ENCODE data around the gene SMIM45.

SMIM45 gene

GRCh38 chr22:42001706-42002105 is 49.8 kb downstream of the SMIM45 start:
- DNase-seq (ENCODE audit: low spot score), result no peak

DNA sequence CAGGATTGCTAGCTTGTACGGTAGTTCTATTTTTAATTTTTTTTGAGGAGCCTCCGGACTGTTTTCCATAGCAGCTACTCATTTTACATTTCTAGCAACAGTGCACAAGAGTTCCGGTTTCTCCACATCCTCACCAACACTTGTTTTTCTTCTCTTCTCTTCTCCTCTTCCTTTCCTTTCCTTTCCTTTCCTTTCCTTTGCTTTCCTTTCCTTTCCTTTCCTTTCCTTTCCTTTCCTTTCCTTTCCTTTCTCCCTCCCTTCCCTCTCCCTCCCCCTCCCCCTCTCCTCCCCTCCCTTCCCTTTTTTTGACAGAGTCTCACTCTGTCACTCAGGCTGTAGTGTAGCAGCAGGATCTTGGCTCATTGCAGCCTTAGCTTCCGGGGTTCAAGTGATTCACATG is 56.0 kb downstream of the SMIM45 start:
- no peak for DNase-seq (ENCODE audit: low spot score)
